ENCODE results near the gene PSMC1. TPM values are rescaled to one million over a fixed set of nuclear protein-coding genes. Genes with fewer than 3 reads are reported as not detected.

The PSMC1 gene
- total RNA-seq, 1 experiment from 2014 or later, result 318 TPM

DNA sequence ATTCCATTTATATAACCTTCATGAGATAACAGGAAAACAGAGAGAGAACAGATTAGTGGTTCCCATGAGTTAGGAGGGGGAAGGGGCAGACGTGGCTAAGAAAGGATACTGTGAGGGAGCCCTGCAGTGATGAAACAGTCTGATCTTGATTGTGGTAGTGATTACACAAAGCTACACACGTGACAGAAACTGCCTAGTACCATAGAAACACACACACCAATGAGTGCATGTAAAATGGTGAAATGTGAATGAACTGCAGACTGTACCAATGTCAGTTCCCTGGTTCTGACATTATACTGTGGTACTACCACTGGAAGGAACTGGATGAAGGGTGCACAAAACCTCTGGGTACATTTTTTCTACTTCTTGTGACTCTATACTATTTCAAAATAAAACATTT is 38.5 kb downstream of the PSMC1 start:
- Histone ChIP-seq H3K36me3 (ENCODE audit: insufficient read depth, low read length, poor library complexity, severe bottlenecking) (peaks cover 10% of the 10 kb centered on the region), H3K4me1 (ENCODE audit: insufficient read depth, low read length, poor library complexity, severe bottlenecking) (peaks cover 6% of the 10 kb centered on the region), H3K4me3 (ENCODE audit: low read depth, low read length, poor library complexity, severe bottlenecking) (no peak overlapping the region), H3K9me3 (ENCODE audit: low read depth, low read length, poor library complexity, severe bottlenecking) (no peaks in the 10 kb centered on the region), H3K27me3 (replicated peaks; ENCODE audit: insufficient read depth, low read depth, low read length, poor library complexity) (no peaks in the 10 kb centered on the region), H3K27ac (ENCODE audit: low read depth, low read length, poor library complexity, severe bottlenecking) (no peak overlapping the region)
- intact Hi-C loops (cut with micrococcal nuclease; ENCODE audit: unreplicated experiment), result no loop called here
- DNase-seq (ENCODE audit: low spot score), result no peak
- CTCF ChIA-PET, result no interaction called here
- POLR2A ChIA-PET (ENCODE audit: low non-redundant PET), result no interaction called here
- no TSS peak for BruUV-seq (replicated peaks)
- TF ChIP-seq EZH2 (IDR thresholded peaks at IDR 0.05; ENCODE audit: borderline replicate concordance, low read depth, low read length, poor library complexity, severe bottlenecking), result no peak
- TF ChIP-seq, protein P1, sequence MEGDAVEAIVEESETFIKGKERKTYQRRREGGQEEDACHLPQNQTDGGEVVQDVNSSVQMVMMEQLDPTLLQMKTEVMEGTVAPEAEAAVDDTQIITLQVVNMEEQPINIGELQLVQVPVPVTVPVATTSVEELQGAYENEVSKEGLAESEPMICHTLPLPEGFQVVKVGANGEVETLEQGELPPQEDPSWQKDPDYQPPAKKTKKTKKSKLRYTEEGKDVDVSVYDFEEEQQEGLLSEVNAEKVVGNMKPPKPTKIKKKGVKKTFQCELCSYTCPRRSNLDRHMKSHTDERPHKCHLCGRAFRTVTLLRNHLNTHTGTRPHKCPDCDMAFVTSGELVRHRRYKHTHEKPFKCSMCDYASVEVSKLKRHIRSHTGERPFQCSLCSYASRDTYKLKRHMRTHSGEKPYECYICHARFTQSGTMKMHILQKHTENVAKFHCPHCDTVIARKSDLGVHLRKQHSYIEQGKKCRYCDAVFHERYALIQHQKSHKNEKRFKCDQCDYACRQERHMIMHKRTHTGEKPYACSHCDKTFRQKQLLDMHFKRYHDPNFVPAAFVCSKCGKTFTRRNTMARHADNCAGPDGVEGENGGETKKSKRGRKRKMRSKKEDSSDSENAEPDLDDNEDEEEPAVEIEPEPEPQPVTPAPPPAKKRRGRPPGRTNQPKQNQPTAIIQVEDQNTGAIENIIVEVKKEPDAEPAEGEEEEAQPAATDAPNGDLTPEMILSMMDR (conservative IDR thresholded peaks at IDR 0.05; ENCODE audit: low read depth, low read length), result no peak

DNA sequence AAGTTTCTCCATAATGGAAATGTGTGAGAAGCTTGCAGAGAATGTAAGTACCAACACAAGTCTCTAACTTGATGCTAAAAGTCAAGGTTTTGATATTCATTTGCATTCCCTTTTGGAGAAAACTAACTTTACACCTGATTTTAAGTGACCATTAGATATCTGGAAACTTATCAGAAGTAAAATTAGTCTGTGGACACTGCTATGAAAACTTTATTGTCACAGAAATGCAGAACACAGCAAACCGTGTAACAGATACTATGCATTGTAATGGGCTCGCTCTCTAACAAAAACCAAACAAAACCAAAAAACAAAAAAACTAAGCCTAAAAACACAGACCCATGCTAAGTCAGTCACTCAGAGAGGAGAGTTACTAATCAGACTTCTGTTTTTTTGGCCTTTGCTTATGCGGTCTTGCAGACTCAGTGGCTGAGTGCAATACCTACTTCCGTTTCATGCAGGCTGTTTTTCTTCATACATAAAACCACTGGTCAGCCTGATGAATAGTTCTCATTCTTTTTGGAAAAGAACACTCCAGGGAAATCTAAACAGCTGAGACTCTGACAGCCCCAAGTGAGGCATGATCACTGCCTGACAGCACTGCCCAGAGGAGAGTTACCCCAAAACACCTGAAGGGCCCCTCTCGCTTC is 39.6 kb downstream of the PSMC1 start:
- H3K36me3 ChIP-seq (ENCODE audit: insufficient read depth, low read length, poor library complexity, severe bottlenecking), result peaks cover 5% of the 10 kb centered on the region
- DNase-seq (ENCODE audit: low spot score), result no peak
- CTCF ChIA-PET, result no interaction called here

DNA sequence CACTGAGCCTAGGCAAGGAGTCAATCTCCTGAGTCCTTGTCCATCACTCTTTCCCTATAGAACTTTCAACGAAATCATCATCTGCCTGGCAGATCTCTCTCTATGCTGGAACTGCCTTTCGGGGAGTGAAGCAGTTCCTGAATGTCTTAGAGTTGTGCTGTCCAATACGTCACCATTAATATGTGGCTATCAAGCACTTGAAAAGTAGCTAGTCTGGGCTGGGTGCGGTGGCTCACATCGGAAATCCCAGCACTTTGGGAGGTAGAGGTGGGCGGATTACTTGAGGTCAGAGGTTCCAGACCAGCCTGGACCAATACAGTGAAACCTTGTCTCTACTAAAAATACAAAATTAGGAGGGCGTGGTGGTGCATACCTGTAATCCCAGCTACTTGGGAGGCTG is 40.3 kb downstream of the PSMC1 start:
- intact Hi-C loops (cut with micrococcal nuclease; ENCODE audit: unreplicated experiment), result no loop called here
- peaks cover 5% of the 10 kb centered on the region for H3K36me3 ChIP-seq (ENCODE audit: insufficient read depth, low read length, poor library complexity, severe bottlenecking)
- H3K9me3 ChIP-seq (ENCODE audit: low read depth, low read length, poor library complexity, severe bottlenecking), result no peaks in the 10 kb centered on the region
- ChIA-PET POLR2A (ENCODE audit: low non-redundant PET) (no interaction called here), CTCF (no interaction called here)
- no peak for DNase-seq (ENCODE audit: low spot score)
- no peak for TF ChIP-seq EZH2 (IDR thresholded peaks at IDR 0.05; ENCODE audit: borderline replicate concordance, low read depth, low read length, poor library complexity, severe bottlenecking)
- TF ChIP-seq, protein P1 (conservative IDR thresholded peaks at IDR 0.05; ENCODE audit: low read depth, low read length), result no peak
- H3K27me3 ChIP-seq (replicated peaks; ENCODE audit: insufficient read depth, low read depth, low read length, poor library complexity), result no peaks in the 10 kb centered on the region
- no peak overlapping the region for H3K4me3 ChIP-seq (ENCODE audit: low read depth, low read length, poor library complexity, severe bottlenecking)
- BruUV-seq (replicated peaks), result no TSS peak
- peaks cover 18% of the 10 kb centered on the region for H3K4me1 ChIP-seq (ENCODE audit: insufficient read depth, low read length, poor library complexity, severe bottlenecking)
- no peak overlapping the region for H3K27ac ChIP-seq (ENCODE audit: low read depth, low read length, poor library complexity, severe bottlenecking)

More for the DNA sequence above, 39.6 kb downstream of the PSMC1 start:
- Histone ChIP-seq H3K9me3 (ENCODE audit: low read depth, low read length, poor library complexity, severe bottlenecking) (no peaks in the 10 kb centered on the region), H3K27ac (ENCODE audit: low read depth, low read length, poor library complexity, severe bottlenecking) (no peak overlapping the region), H3K27me3 (replicated peaks; ENCODE audit: insufficient read depth, low read depth, low read length, poor library complexity) (no peaks in the 10 kb centered on the region), H3K4me1 (ENCODE audit: insufficient read depth, low read length, poor library complexity, severe bottlenecking) (peaks cover 15% of the 10 kb centered on the region), H3K4me3 (ENCODE audit: low read depth, low read length, poor library complexity, severe bottlenecking) (no peak overlapping the region)
- intact Hi-C loops (cut with micrococcal nuclease; ENCODE audit: unreplicated experiment), result no loop called here
- BruUV-seq (replicated peaks), result no TSS peak
- POLR2A ChIA-PET (ENCODE audit: low non-redundant PET), result no interaction called here
- TF ChIP-seq, protein P1 (conservative IDR thresholded peaks at IDR 0.05; ENCODE audit: low read depth, low read length), result no peak
- no peak for TF ChIP-seq EZH2 (IDR thresholded peaks at IDR 0.05; ENCODE audit: borderline replicate concordance, low read depth, low read length, poor library complexity, severe bottlenecking)

All from A673 (cell line).